SIG-M5 (cell line): ENCODE data around the gene MRTFA.
"Not testable (repeated sequence)": the region's sequence is repeated elsewhere in the genome, so short reads cannot be mapped to it uniquely, and the experiment has no call there.

Experiments used
- DNase-seq: peaks from one replicate; lab custom pipeline; 2025; lab: John Stamatoyannopoulos, UW

Gene MRTFA

GRCh38 chr22:40595497-40596234 lies 40.9 kb downstream of the MRTFA start:
- DNase-seq, result no peak

GRCh38 chr22:40594924-40595323 lies 41.6 kb downstream of the MRTFA start:
- no peak for DNase-seq

- no peak for DNase-seq
These were observed 42.2 kb downstream of the MRTFA start for GRCh38 chr22:40594346-40594745.

GRCh38 chr22:40593460-40594273 lies 42.9 kb downstream of the MRTFA start:
- no peak for DNase-seq

GRCh38 chr22:40592352-40593113 lies 44.0 kb downstream of the MRTFA start:
- DNase-seq, result no peak

- no peak for DNase-seq
These were observed 47.8 kb downstream of the MRTFA start for GRCh38 chr22:40588726-40589125.

- no peak for DNase-seq
These were observed 49.7 kb downstream of the MRTFA start for GRCh38 chr22:40586781-40587180.

GRCh38 chr22:40585310-40585751 lies 51.2 kb downstream of the MRTFA start:
- no peak for DNase-seq

GRCh38 chr22:40584766-40585165 lies 51.8 kb downstream of the MRTFA start:
- DNase-seq, result not testable (repeated sequence)

GRCh38 chr22:40583053-40583741 lies 53.3 kb downstream of the MRTFA start:
- no peak for DNase-seq

GRCh38 chr22:40582063-40582462 lies 54.5 kb downstream of the MRTFA start:
- no peak for DNase-seq

GRCh38 chr22:40580631-40581030 lies 55.9 kb downstream of the MRTFA start:
- no peak for DNase-seq

GRCh38 chr22:40578171-40578570 lies 58.3 kb downstream of the MRTFA start:
- DNase-seq, result no peak

- no peak for DNase-seq
These were observed 63.5 kb downstream of the MRTFA start for GRCh38 chr22:40572976-40573375.

- no peak for DNase-seq
These were observed 64.6 kb downstream of the MRTFA start for GRCh38 chr22:40571887-40572286.

GRCh38 chr22:40567626-40568328 lies 68.7 kb downstream of the MRTFA start:
- DNase-seq, result no peak

- no peak for DNase-seq
These were observed 69.4 kb downstream of the MRTFA start for GRCh38 chr22:40567106-40567505.

GRCh38 chr22:40560994-40561515 lies 75.5 kb downstream of the MRTFA start:
- no peak for DNase-seq

GRCh38 chr22:40560551-40560950 lies 76.0 kb downstream of the MRTFA start:
- no peak for DNase-seq

- no peak for DNase-seq
These were observed 78.5 kb downstream of the MRTFA start for GRCh38 chr22:40557972-40558371.

- DNase-seq, result no peak
These were observed 79.9 kb downstream of the MRTFA start for GRCh38 chr22:40556641-40557040.
